ENCODE data around the gene DCLK3.

The DCLK3 gene

GRCh38 chr3:36700537-36701248 is 63.7 kb downstream of the DCLK3 start:
- Histone ChIP-seq H3K36me3 (ENCODE audit: control insufficient read depth, insufficient read depth, low read length) (no peaks in the 10 kb centered on the region), H3K9ac (ENCODE audit: low read length) (no peak overlapping the region), H3K4me1 (ENCODE audit: control insufficient read depth, insufficient read depth, low read length) (no peaks in the 10 kb centered on the region), H3K27me3 (ENCODE audit: control insufficient read depth, insufficient read depth, low read length) (no peaks in the 10 kb centered on the region), H3K4me3 (ENCODE audit: low read length) (no peak overlapping the region), H3K9me3 (ENCODE audit: control insufficient read depth, low read length) (no peaks in the 10 kb centered on the region)

- H3K27me3 ChIP-seq (ENCODE audit: control insufficient read depth, insufficient read depth, low read length) = no peaks in the 10 kb centered on the region
- H3K4me3 ChIP-seq (ENCODE audit: low read length) = no peak overlapping the region
- no peaks in the 10 kb centered on the region for H3K4me1 ChIP-seq (ENCODE audit: control insufficient read depth, insufficient read depth, low read length)
- no peak overlapping the region for H3K9ac ChIP-seq (ENCODE audit: low read length)
- H3K36me3 ChIP-seq (ENCODE audit: control insufficient read depth, insufficient read depth, low read length) = no peaks in the 10 kb centered on the region
- H3K9me3 ChIP-seq (ENCODE audit: control insufficient read depth, low read length) = no peaks in the 10 kb centered on the region
These were observed 66.0 kb downstream of the DCLK3 start for GRCh38 chr3:36698314-36698713.

GRCh38 chr3:36697229-36698001 is 66.9 kb downstream of the DCLK3 start:
- Histone ChIP-seq H3K9ac (ENCODE audit: low read length) (no peak overlapping the region), H3K27me3 (ENCODE audit: control insufficient read depth, insufficient read depth, low read length) (no peaks in the 10 kb centered on the region), H3K9me3 (ENCODE audit: control insufficient read depth, low read length) (no peaks in the 10 kb centered on the region), H3K4me3 (ENCODE audit: low read length) (no peak overlapping the region), H3K4me1 (ENCODE audit: control insufficient read depth, insufficient read depth, low read length) (no peaks in the 10 kb centered on the region), H3K36me3 (ENCODE audit: control insufficient read depth, insufficient read depth, low read length) (no peaks in the 10 kb centered on the region)

- Histone ChIP-seq H3K9me3 (ENCODE audit: control insufficient read depth, low read length) (no peaks in the 10 kb centered on the region), H3K36me3 (ENCODE audit: control insufficient read depth, insufficient read depth, low read length) (no peaks in the 10 kb centered on the region), H3K27me3 (ENCODE audit: control insufficient read depth, insufficient read depth, low read length) (no peaks in the 10 kb centered on the region), H3K4me3 (ENCODE audit: low read length) (no peak overlapping the region), H3K9ac (ENCODE audit: low read length) (no peak overlapping the region), H3K4me1 (ENCODE audit: control insufficient read depth, insufficient read depth, low read length) (no peaks in the 10 kb centered on the region)
These were observed 67.6 kb downstream of the DCLK3 start for GRCh38 chr3:36696799-36697198.

GRCh38 chr3:36695769-36696137 is 68.6 kb downstream of the DCLK3 start:
- Histone ChIP-seq H3K4me1 (ENCODE audit: control insufficient read depth, insufficient read depth, low read length) (no peaks in the 10 kb centered on the region), H3K36me3 (ENCODE audit: control insufficient read depth, insufficient read depth, low read length) (no peaks in the 10 kb centered on the region), H3K9ac (ENCODE audit: low read length) (no peak overlapping the region), H3K9me3 (ENCODE audit: control insufficient read depth, low read length) (no peaks in the 10 kb centered on the region), H3K4me3 (ENCODE audit: low read length) (no peak overlapping the region), H3K27me3 (ENCODE audit: control insufficient read depth, insufficient read depth, low read length) (no peaks in the 10 kb centered on the region)

- no peaks in the 10 kb centered on the region for H3K4me1 ChIP-seq (ENCODE audit: control insufficient read depth, insufficient read depth, low read length)
- no peak overlapping the region for H3K9ac ChIP-seq (ENCODE audit: low read length)
- no peaks in the 10 kb centered on the region for H3K27me3 ChIP-seq (ENCODE audit: control insufficient read depth, insufficient read depth, low read length)
- H3K4me3 ChIP-seq (ENCODE audit: low read length) = no peak overlapping the region
- H3K9me3 ChIP-seq (ENCODE audit: control insufficient read depth, low read length) = no peaks in the 10 kb centered on the region
- H3K36me3 ChIP-seq (ENCODE audit: control insufficient read depth, insufficient read depth, low read length) = no peaks in the 10 kb centered on the region
These were observed 69.1 kb downstream of the DCLK3 start for GRCh38 chr3:36695113-36695768.

- no peaks in the 10 kb centered on the region for H3K9me3 ChIP-seq (ENCODE audit: control insufficient read depth, low read length)
- no peaks in the 10 kb centered on the region for H3K27me3 ChIP-seq (ENCODE audit: control insufficient read depth, insufficient read depth, low read length)
- H3K36me3 ChIP-seq (ENCODE audit: control insufficient read depth, insufficient read depth, low read length) = no peaks in the 10 kb centered on the region
- H3K4me1 ChIP-seq (ENCODE audit: control insufficient read depth, insufficient read depth, low read length) = no peaks in the 10 kb centered on the region
- H3K9ac ChIP-seq (ENCODE audit: low read length) = no peak overlapping the region
- no peak overlapping the region for H3K4me3 ChIP-seq (ENCODE audit: low read length)
These were observed 70.7 kb downstream of the DCLK3 start for GRCh38 chr3:36693670-36694069.

GRCh38 chr3:36689560-36689959 is 74.8 kb downstream of the DCLK3 start:
- H3K36me3 ChIP-seq (ENCODE audit: control insufficient read depth, insufficient read depth, low read length) = no peaks in the 10 kb centered on the region
- no peak overlapping the region for H3K4me3 ChIP-seq (ENCODE audit: low read length)
- H3K9me3 ChIP-seq (ENCODE audit: control insufficient read depth, low read length) = no peaks in the 10 kb centered on the region
- no peaks in the 10 kb centered on the region for H3K27me3 ChIP-seq (ENCODE audit: control insufficient read depth, insufficient read depth, low read length)
- no peaks in the 10 kb centered on the region for H3K4me1 ChIP-seq (ENCODE audit: control insufficient read depth, insufficient read depth, low read length)
- H3K9ac ChIP-seq (ENCODE audit: low read length) = no peak overlapping the region

- no peaks in the 10 kb centered on the region for H3K27me3 ChIP-seq (ENCODE audit: control insufficient read depth, insufficient read depth, low read length)
- H3K4me3 ChIP-seq (ENCODE audit: low read length) = no peak overlapping the region
- H3K36me3 ChIP-seq (ENCODE audit: control insufficient read depth, insufficient read depth, low read length) = no peaks in the 10 kb centered on the region
- no peaks in the 10 kb centered on the region for H3K4me1 ChIP-seq (ENCODE audit: control insufficient read depth, insufficient read depth, low read length)
- H3K9ac ChIP-seq (ENCODE audit: low read length) = no peak overlapping the region
- H3K9me3 ChIP-seq (ENCODE audit: control insufficient read depth, low read length) = no peaks in the 10 kb centered on the region
These were observed 75.5 kb downstream of the DCLK3 start for GRCh38 chr3:36688815-36689214.

GRCh38 chr3:36686516-36686915 is 77.8 kb downstream of the DCLK3 start:
- Histone ChIP-seq H3K9ac (ENCODE audit: low read length) (no peak overlapping the region), H3K27me3 (ENCODE audit: control insufficient read depth, insufficient read depth, low read length) (no peaks in the 10 kb centered on the region), H3K4me1 (ENCODE audit: control insufficient read depth, insufficient read depth, low read length) (no peaks in the 10 kb centered on the region), H3K4me3 (ENCODE audit: low read length) (no peak overlapping the region), H3K9me3 (ENCODE audit: control insufficient read depth, low read length) (no peaks in the 10 kb centered on the region), H3K36me3 (ENCODE audit: control insufficient read depth, insufficient read depth, low read length) (no peaks in the 10 kb centered on the region)

GRCh38 chr3:36681867-36682266 is 82.5 kb downstream of the DCLK3 start:
- Histone ChIP-seq H3K9ac (ENCODE audit: low read length) (no peak overlapping the region), H3K4me1 (ENCODE audit: control insufficient read depth, insufficient read depth, low read length) (no peaks in the 10 kb centered on the region), H3K36me3 (ENCODE audit: control insufficient read depth, insufficient read depth, low read length) (no peaks in the 10 kb centered on the region), H3K27me3 (ENCODE audit: control insufficient read depth, insufficient read depth, low read length) (no peaks in the 10 kb centered on the region), H3K4me3 (ENCODE audit: low read length) (no peak overlapping the region), H3K9me3 (ENCODE audit: control insufficient read depth, low read length) (no peaks in the 10 kb centered on the region)

- Histone ChIP-seq H3K9ac (ENCODE audit: low read length) (no peak overlapping the region), H3K4me1 (ENCODE audit: control insufficient read depth, insufficient read depth, low read length) (no peaks in the 10 kb centered on the region), H3K36me3 (ENCODE audit: control insufficient read depth, insufficient read depth, low read length) (no peaks in the 10 kb centered on the region), H3K4me3 (ENCODE audit: low read length) (no peak overlapping the region), H3K27me3 (ENCODE audit: control insufficient read depth, insufficient read depth, low read length) (no peaks in the 10 kb centered on the region), H3K9me3 (ENCODE audit: control insufficient read depth, low read length) (no peaks in the 10 kb centered on the region)
These were observed 83.4 kb downstream of the DCLK3 start for GRCh38 chr3:36680952-36681351.

Measured in mucosa of stomach (tissue), 1 donor.